Upper lobe of left lung (tissue), 4 donors: Measurements from ENCODE around the gene FCGBP.

Experiments
- EP300 ChIP-seq, 4 donors: sonication (generic); formaldehyde crosslinking; IDR thresholded peaks; one replicate each; pipeline ENCODE4 v1.5.1; 2017; ENCODE audit warnings: antibody characterized with exemption in 4 of 4, control low read depth in 2 of 4
- POLR2A ChIP-seq, 4 donors: fragments of 450-650 bp; IDR thresholded peaks; one replicate each; pipeline ENCODE4 v1.5.1; 2016 to 2017; ENCODE audit warnings: antibody characterized with exemption in 4 of 4, mild to moderate bottlenecking in 2 of 4
- POLR2AphosphoS5 ChIP-seq, 2 donors: sonication (generic); formaldehyde crosslinking; IDR thresholded peaks; one replicate each; pipeline ENCODE4 v1.5.1; 2017; ENCODE audit warnings: antibody characterized with exemption in 2 of 2
- TF ChIP-seq, protein P1 (sequence below), 6 experiments: fragments of 450-650 bp in 4 of 6; fragments of 200-600 bp in 2 of 6; sonication (generic) in 2 of 6; IDR thresholded peaks; one replicate each; pipeline ENCODE4 v1.5.1; 2016 to 2019; ENCODE audit warnings: antibody characterized with exemption in 6 of 6

DNA sequence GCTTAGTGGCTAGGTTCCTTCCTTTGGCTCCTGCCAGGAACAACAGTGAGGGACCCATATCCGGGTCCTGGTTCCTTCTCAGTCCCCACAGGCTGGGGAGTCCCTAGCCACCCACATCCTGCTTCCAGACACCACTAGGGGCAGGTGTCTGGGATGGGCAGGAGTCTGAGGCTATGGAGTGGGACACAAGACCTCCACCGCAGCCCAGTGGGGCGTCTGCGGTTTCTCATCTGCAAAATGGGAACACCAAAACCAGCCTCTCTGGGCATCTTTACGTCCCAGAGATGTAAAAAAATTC lies 879 bp upstream of the FCGBP start:
- TF ChIP-seq POLR2A (IDR thresholded peaks at IDR 0.05) (no peak), EP300 (IDR thresholded peaks at IDR 0.05) (no peak), POLR2AphosphoS5 (IDR thresholded peaks at IDR 0.05) (no peak)
- TF ChIP-seq, protein P1, sequence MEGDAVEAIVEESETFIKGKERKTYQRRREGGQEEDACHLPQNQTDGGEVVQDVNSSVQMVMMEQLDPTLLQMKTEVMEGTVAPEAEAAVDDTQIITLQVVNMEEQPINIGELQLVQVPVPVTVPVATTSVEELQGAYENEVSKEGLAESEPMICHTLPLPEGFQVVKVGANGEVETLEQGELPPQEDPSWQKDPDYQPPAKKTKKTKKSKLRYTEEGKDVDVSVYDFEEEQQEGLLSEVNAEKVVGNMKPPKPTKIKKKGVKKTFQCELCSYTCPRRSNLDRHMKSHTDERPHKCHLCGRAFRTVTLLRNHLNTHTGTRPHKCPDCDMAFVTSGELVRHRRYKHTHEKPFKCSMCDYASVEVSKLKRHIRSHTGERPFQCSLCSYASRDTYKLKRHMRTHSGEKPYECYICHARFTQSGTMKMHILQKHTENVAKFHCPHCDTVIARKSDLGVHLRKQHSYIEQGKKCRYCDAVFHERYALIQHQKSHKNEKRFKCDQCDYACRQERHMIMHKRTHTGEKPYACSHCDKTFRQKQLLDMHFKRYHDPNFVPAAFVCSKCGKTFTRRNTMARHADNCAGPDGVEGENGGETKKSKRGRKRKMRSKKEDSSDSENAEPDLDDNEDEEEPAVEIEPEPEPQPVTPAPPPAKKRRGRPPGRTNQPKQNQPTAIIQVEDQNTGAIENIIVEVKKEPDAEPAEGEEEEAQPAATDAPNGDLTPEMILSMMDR (IDR thresholded peaks at IDR 0.05), result no peak
